Body of pancreas (tissue), 4 donors: ENCODE measurements around the gene MRAP2.

ENCODE experiments used
- POLR2A ChIP-seq, 3 donors: fragments of 450-650 bp; IDR thresholded peaks; one replicate each; pipeline ENCODE4 v1.6.1; 2016; ENCODE audit warnings: antibody characterized with exemption in 3 of 3, mild to moderate bottlenecking in 2 of 3
- TF ChIP-seq, protein P1 (sequence below), 7 experiments: fragments of 450-650 bp in 4 of 7; fragments of 200-600 bp in 3 of 7; sonication (generic) in 3 of 7; IDR thresholded peaks; one replicate each; pipeline ENCODE4 v1.5.1; 2016 to 2019; ENCODE audit warnings: antibody characterized with exemption in 7 of 7

DNA sequence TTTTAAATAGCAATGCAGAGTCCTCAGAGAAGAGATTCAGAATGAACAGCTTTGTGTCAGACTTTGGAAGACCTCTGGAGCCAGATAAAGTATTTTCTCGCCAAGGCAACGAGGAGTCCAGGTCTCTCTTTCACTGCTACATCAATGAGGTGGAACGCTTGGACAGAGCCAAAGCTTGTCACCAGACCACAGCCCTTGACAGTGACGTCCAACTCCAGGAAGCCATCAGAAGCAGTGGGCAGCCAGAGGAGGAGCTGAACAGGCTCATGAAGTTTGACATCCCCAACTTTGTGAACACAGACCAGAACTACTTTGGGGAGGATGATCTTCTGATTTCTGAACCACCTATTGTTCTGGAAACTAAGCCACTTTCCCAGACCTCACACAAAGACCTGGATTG lies 55.5 kb downstream of the MRAP2 start:
- TF ChIP-seq, protein P1, sequence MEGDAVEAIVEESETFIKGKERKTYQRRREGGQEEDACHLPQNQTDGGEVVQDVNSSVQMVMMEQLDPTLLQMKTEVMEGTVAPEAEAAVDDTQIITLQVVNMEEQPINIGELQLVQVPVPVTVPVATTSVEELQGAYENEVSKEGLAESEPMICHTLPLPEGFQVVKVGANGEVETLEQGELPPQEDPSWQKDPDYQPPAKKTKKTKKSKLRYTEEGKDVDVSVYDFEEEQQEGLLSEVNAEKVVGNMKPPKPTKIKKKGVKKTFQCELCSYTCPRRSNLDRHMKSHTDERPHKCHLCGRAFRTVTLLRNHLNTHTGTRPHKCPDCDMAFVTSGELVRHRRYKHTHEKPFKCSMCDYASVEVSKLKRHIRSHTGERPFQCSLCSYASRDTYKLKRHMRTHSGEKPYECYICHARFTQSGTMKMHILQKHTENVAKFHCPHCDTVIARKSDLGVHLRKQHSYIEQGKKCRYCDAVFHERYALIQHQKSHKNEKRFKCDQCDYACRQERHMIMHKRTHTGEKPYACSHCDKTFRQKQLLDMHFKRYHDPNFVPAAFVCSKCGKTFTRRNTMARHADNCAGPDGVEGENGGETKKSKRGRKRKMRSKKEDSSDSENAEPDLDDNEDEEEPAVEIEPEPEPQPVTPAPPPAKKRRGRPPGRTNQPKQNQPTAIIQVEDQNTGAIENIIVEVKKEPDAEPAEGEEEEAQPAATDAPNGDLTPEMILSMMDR (IDR thresholded peaks at IDR 0.05) = no peak
- no peak for TF ChIP-seq POLR2A (IDR thresholded peaks at IDR 0.05)
